GM21447 (cell line): Measurements from ENCODE around the gene BBS10.
"Not testable (repeated sequence)": the region's sequence is repeated elsewhere in the genome, so short reads cannot be mapped to it uniquely, and the experiment has no call there.

Experiments
- ATAC-seq: cut with Tn5 transposase; IDR thresholded peaks from one replicate; pipeline ENCODE4 v1.9.1; 2021; ENCODE audit not compliant: unreplicated experiment

BBS10 gene

GRCh38 chr12:76332606-76333005 is 15.6 kb downstream of the BBS10 start:
- no peak for ATAC-seq

GRCh38 chr12:76329606-76330005 is 18.6 kb downstream of the BBS10 start:
- no peak for ATAC-seq

- no peak for ATAC-seq
Observed at GRCh38 chr12:76329159-76329558, 19.1 kb downstream of the BBS10 start.

GRCh38 chr12:76319595-76320319 is 28.5 kb downstream of the BBS10 start:
- not testable (repeated sequence) for ATAC-seq

- no peak for ATAC-seq
Observed at GRCh38 chr12:76318773-76319594, 29.2 kb downstream of the BBS10 start.

GRCh38 chr12:76317976-76318375 is 30.2 kb downstream of the BBS10 start:
- ATAC-seq, result no peak

GRCh38 chr12:76316468-76316867 is 31.7 kb downstream of the BBS10 start:
- ATAC-seq, result no peak

GRCh38 chr12:76313299-76313698 is 34.9 kb downstream of the BBS10 start:
- ATAC-seq, result no peak

- ATAC-seq, result no peak
Observed at GRCh38 chr12:76312315-76312714, 35.9 kb downstream of the BBS10 start.

GRCh38 chr12:76311796-76312195 is 36.4 kb downstream of the BBS10 start:
- ATAC-seq, result no peak

- ATAC-seq, result no peak
Observed at GRCh38 chr12:76310110-76310509, 38.1 kb downstream of the BBS10 start.

GRCh38 chr12:76308866-76309265 is 39.3 kb downstream of the BBS10 start:
- no peak for ATAC-seq

GRCh38 chr12:76307083-76307482 is 41.1 kb downstream of the BBS10 start:
- ATAC-seq, result no peak

- no peak for ATAC-seq
Observed at GRCh38 chr12:76303989-76304460, 44.2 kb downstream of the BBS10 start.

- ATAC-seq, result no peak
Observed at GRCh38 chr12:76303365-76303764, 44.9 kb downstream of the BBS10 start.

GRCh38 chr12:76300297-76300665 is 47.9 kb downstream of the BBS10 start:
- ATAC-seq, result no peak

GRCh38 chr12:76299536-76300296 is 48.5 kb downstream of the BBS10 start:
- ATAC-seq, result no peak
